22Rv1 (cell line): Measurements from ENCODE around the gene TMEM244.

Experiments
- CTCF ChIP-seq: fragments of 450-650 bp; IDR thresholded peaks from 2 replicates; pipeline ENCODE4 v1.5.1; 2017; ENCODE audit warnings: mild to moderate bottlenecking
- ZFX ChIP-seq: fragments of 450-650 bp; IDR thresholded peaks from 2 replicates; pipeline ENCODE4 v1.6.1; 2017; ENCODE audit warnings: antibody characterized with exemption, borderline replicate concordance

- TF ChIP-seq CTCF (no peak), ZFX (no peak)
These were observed 73.3 kb downstream of the TMEM244 start for GRCh38 chr6:129787816-129788215.
